SU-DHL-6 (cell line): ENCODE data around the gene IQCE.
"Not testable (repeated sequence)": the region's sequence is repeated elsewhere in the genome, so short reads cannot be mapped to it uniquely, and the experiment has no call there.

Experiments used
- H2AFZ ChIP-seq: fragments of 200-600 bp; sonication (generic); 2 replicates; pipeline ENCODE4 v1.6.1; 2014; ENCODE audit warnings: low read depth, mild to moderate bottlenecking, moderate library complexity, mixed read lengths, antibody characterized with exemption, low read length; ENCODE audit not compliant: severe bottlenecking
- H3F3A ChIP-seq: fragments of 200-600 bp; shearing (Covaris generic); 2 replicates; pipeline ENCODE4 v1.6.0; 2016; ENCODE audit warnings: antibody characterized with exemption, mild to moderate bottlenecking; ENCODE audit not compliant: insufficient read depth
- H3K27ac ChIP-seq: fragments of 200-600 bp; sonication (generic); 2 replicates; pipeline ENCODE4 v1.5.1; 2016; ENCODE audit warnings: low read depth, mild to moderate bottlenecking, low read length, moderate library complexity, mixed read lengths
- H3K27me3 ChIP-seq: fragments of 200-600 bp; sonication (generic), shearing (Covaris generic); 2 replicates; pipeline ENCODE4 v1.6.0; 2014; ENCODE audit warnings: mild to moderate bottlenecking, low read length
- H3K36me3 ChIP-seq: fragments of 200-600 bp; sonication (generic); 2 replicates; pipeline ENCODE4 v1.6.1; 2014; ENCODE audit warnings: mild to moderate bottlenecking, low read length, mixed read lengths
- H3K4me2 ChIP-seq: fragments of 300-600, 200-600 bp; shearing (Covaris generic), sonication (generic); 2 replicates; pipeline ENCODE4 v1.6.0; 2014; ENCODE audit warnings: low read length, low read depth, mild to moderate bottlenecking; ENCODE audit not compliant: poor library complexity, severe bottlenecking
- H3K4me3 ChIP-seq: fragments of 200-600 bp; sonication (generic); 2 replicates; pipeline ENCODE4 v1.5.1; 2014; ENCODE audit warnings: antibody characterized with exemption, low read length, mild to moderate bottlenecking, mixed read lengths; ENCODE audit not compliant: insufficient read depth, poor library complexity, severe bottlenecking
- H3K79me2 ChIP-seq: fragments of 200-600 bp; sonication (generic); 2 replicates; pipeline ENCODE4 v1.6.1; 2014; ENCODE audit warnings: mild to moderate bottlenecking, low read length, moderate library complexity; ENCODE audit not compliant: insufficient read depth
- H3K9ac ChIP-seq: fragments of 200-600 bp; sonication (generic); 2 replicates; pipeline ENCODE4 v1.7.0; 2014; ENCODE audit warnings: mild to moderate bottlenecking, low read length
- H3K9me2 ChIP-seq: fragments of 200-600 bp; sonication (generic); replicated peaks from 2 replicates; pipeline ENCODE4 v1.6.1; 2014; ENCODE audit warnings: low read length; ENCODE audit not compliant: insufficient read depth
- H3K9me3 ChIP-seq: fragments of 200-600 bp; sonication (generic); 2 replicates; pipeline ENCODE4 v1.6.1; 2014; ENCODE audit warnings: low read length, mixed read lengths; ENCODE audit not compliant: insufficient read depth
- H4K20me1 ChIP-seq: fragments of 200-600 bp; sonication (generic); 2 replicates; pipeline ENCODE4 v1.6.1; 2014; ENCODE audit warnings: low read depth, mild to moderate bottlenecking, antibody characterized with exemption, low read length, moderate library complexity, mixed read lengths
- CTCF ChIP-seq: fragments of 200-600 bp; sonication (generic); IDR thresholded peaks from one replicate; pipeline ENCODE4 v1.5.1; 2017; ENCODE audit warnings: antibody characterized with exemption, mild to moderate bottlenecking, low read length, moderate library complexity; ENCODE audit not compliant: insufficient read depth, poor library complexity, severe bottlenecking
- EZH2phosphoT487 ChIP-seq: fragments of 200-600 bp; sonication (generic), shearing (Covaris generic); conservative IDR thresholded peaks from 2 replicates; pipeline ENCODE4 v1.6.1; 2018; ENCODE audit warnings: mild to moderate bottlenecking, antibody characterized with exemption, low read length, moderate library complexity, mixed read lengths

The IQCE gene

GRCh38 chr7:2555121-2556052 is 3.4 kb upstream of the IQCE start, which contains the start of gene BRAT1:
Gene BRAT1, minus strand, starts transcription at chr7:2555524. Its CDS starts 1,093 bp downstream, at chr7:2554431.
- TF ChIP-seq CTCF (peak; percentile 66), EZH2phosphoT487 (no peak)
- H3K4me3 ChIP-seq: peak within 1 kb of the TSS; percentile 74
- no peaks in the 10 kb centered on the region for H3K27me3 ChIP-seq
- peak within 1 kb of the TSS; percentile 88 for H3K9ac ChIP-seq
- no peaks in the 10 kb centered on the region for H3K9me3 ChIP-seq
- peaks cover 11% of the 10 kb centered on the region for H3K79me2 ChIP-seq
- H3F3A ChIP-seq: 0 out of 2 replicates have a peak, but pooled peaks cover 3% of the 10 kb centered on the region
- H2AFZ ChIP-seq: peak within 1 kb of the TSS; percentile 85
- H3K4me2 ChIP-seq: peak within 1 kb of the TSS; percentile 75
- no peaks in the 10 kb centered on the region for H3K9me2 ChIP-seq
- H4K20me1 ChIP-seq: no peaks in the 10 kb centered on the region
- H3K36me3 ChIP-seq: no peaks in the 10 kb centered on the region
- peak within 1 kb of the TSS; percentile 90 for H3K27ac ChIP-seq

- Histone ChIP-seq H3K4me2 (peak overlapping the region; percentile 58), H3K9me3 (no peaks in the 10 kb centered on the region), H3K36me3 (no peaks in the 10 kb centered on the region), H3K9me2 (no peaks in the 10 kb centered on the region), H3F3A (peaks cover 3% of the 10 kb centered on the region; the same call in 1 of the 2 replicates), H3K27me3 (no peaks in the 10 kb centered on the region), H3K79me2 (peaks cover 5% of the 10 kb centered on the region; the same call in 1 of the 2 replicates), H3K9ac (peak overlapping the region; percentile 49), H3K27ac (no peak overlapping the region), H3K4me3 (peak overlapping the region; percentile 68), H2AFZ (peak overlapping the region; percentile 80), H4K20me1 (no peaks in the 10 kb centered on the region)
- TF ChIP-seq EZH2phosphoT487 (no peak), CTCF (no peak)
These were observed 638 bp downstream of the IQCE start for GRCh38 chr7:2559283-2559950.

GRCh38 chr7:2563955-2564354 is 5.2 kb downstream of the IQCE start:
- not testable (repeated sequence) for H3K79me2 ChIP-seq, H3K27ac ChIP-seq, H3F3A ChIP-seq, H4K20me1 ChIP-seq, H3K36me3 ChIP-seq, H2AFZ ChIP-seq, H3K27me3 ChIP-seq, H3K4me3 ChIP-seq, H3K9me3 ChIP-seq, H3K9ac ChIP-seq, H3K4me2 ChIP-seq, H3K9me2 ChIP-seq
